HG02763 (cell line): ENCODE measurements around the gene PTPN22.
"Not testable (repeated sequence)": the region's sequence is repeated elsewhere in the genome, so short reads cannot be mapped to it uniquely, and the experiment has no call there.

Experiments
- ATAC-seq: cut with Tn5 transposase; IDR thresholded peaks from one replicate; pipeline ENCODE4 v1.9.1; 2021; ENCODE audit warnings: mild to moderate bottlenecking, moderate library complexity; ENCODE audit not compliant: unreplicated experiment

The PTPN22 gene

DNA sequence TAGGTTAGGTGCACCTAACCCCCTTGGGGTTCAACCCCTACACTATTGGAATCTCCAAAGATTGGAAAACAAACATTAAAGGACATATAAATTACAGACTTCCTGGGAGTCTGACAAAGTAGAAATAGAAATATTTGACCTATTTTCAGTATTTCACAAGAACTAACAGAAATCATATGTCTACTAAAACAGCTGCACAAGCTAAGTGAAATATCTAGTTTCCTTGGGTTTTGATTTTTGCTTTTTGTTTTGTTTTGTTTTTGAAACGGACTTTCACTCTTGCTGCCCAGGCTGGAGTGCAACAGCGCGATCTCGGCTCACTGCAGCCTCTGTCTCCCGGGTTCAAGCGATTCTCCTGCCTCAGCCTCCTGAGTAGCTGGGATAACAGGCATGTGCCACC lies 18.8 kb downstream of the PTPN22 start:
- ATAC-seq: not testable (repeated sequence)

DNA sequence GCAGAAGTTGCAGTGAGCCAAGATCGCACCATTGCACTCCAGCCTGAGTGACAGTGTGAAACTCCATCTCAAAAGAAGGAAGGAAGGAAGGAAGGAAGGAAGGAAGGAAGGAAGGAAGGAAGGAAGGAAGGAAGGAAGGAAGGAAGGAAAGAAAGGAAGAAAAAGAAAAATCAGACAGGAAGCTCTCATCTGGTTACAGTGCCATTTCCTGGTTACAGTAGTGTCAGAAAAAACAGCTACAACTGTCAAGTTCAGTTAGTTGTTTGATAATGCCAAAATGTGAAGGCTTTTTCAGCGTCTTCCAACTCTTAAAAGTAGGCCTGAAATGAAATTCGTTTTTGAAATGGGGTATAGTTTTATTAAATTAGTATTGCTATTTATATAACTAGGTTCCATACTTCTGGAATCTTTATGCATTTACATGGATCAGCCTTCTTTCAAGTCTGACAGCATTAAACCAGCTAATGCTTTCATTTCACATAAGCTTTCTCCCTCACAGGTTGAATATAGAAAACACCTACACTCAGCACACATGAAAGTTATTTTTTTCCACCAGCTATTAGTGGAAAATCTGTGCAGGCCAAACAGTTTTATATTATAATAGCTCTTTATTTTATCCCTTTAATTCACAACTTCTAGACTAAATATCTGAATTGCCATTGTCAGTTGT lies 21.2 kb downstream of the PTPN22 start:
- ATAC-seq: no peak

DNA sequence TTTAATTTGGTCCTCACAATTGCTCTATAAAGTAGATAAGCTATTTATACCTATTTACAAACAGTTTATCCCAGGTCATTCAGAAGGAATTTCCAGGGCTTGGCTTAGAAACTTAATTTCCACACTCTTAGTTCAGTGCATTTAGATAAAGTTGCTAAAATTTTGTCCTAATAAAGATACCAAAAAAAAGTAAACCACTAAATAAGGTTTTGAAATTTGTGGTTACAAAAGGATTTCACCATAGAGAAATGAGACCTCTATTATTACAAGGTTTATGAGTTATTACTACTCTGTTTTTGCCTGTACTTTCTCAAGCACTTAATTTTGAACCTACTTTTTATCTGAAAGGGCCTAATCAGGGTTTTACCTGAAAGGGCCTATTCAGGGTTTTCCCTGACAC lies 22.4 kb downstream of the PTPN22 start:
- no peak for ATAC-seq

DNA sequence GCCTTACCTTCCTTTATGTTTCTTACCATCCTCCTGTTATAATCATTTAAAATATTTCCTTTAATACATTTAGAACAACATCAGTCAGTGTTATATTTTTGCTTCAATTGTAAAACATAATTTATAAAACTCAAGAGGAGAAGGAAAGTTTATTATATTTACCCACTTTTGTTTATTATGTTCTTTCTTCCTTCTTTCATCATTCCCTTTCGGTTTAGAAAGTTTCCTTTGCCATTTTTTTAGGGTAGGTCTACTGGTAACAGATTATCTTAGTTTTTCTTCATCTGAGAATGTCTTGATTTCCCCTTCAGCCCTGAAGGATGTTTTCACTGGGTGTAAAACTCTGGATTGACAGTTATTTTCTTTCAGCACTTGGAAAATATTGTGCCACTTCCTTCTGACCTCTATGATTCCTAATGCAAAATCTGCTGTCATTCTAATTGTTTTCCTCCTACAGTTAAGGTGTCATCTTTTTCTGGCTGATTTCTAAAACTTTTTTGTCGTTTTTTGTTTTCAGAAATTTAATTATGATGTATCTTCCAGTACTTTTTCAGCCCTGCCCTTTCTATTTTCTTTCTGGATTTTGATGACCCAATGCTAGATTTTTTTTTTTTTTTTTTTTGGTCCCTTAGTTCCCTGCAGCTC lies 25.0 kb downstream of the PTPN22 start:
- ATAC-seq: no peak

DNA sequence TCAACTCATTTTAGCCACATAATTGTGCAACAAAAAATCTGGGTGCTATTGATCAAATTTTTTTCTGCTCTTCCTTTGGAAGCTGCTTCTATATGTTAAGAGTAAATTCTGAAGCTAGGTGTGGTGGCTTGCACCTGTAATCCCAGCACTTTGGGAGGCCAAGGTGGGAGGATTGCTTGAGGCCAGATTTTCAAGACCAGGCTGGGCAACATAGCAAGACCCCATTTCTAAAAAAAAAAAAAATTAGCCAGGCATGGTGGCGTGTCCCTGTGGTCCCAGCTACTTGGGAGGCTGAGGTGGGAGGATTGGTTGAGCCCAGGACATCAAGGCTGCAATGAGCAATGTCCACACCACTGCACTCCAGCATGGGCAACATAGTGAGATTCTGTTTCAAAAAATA lies 35.0 kb downstream of the PTPN22 start:
- no peak for ATAC-seq

DNA sequence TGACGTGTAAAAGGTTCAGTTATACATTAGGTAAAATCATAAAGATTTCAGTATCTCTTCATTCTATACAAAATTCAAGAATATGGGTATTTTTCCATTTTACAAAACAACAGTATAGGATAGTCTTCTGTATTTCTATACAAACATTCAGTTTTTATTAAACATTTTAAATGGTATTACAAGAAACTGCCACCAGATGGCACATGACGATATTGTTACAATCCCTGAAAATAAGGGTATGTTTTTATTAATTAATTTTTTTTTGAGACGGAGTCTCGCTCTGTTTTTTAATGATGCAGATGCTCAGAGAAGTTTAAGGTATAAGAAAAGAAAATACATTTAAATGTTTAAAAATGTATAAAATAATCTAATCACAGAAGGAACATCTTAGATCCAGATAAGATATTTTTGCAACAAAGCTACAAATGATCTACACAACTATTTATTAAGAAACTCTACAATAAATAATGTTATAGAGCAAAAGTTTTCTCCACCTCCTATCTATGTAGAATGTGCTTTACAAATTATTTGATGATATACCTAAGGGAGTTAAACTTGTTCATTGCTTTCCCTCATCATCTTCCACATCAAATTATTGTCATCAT lies 35.7 kb downstream of the PTPN22 start:
- ATAC-seq: no peak

DNA sequence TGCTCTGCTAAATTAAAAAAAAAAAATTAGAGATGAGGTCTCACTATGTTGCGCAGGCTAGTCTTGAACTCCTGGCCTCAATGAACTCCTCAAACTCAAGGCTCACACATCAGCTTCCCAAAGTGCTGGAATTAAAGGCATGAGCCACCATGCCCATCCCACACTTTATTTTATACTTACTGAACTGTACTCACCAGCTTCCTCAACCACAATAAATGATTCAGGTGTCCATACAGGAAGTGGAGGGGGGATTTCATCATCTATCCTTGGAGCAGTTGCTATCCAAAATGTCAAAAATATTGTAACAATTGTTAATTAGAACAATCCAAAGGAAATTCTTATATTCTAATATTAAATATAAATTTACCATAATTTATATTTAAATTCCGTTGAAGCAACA lies 36.8 kb downstream of the PTPN22 start:
- ATAC-seq: no peak

DNA sequence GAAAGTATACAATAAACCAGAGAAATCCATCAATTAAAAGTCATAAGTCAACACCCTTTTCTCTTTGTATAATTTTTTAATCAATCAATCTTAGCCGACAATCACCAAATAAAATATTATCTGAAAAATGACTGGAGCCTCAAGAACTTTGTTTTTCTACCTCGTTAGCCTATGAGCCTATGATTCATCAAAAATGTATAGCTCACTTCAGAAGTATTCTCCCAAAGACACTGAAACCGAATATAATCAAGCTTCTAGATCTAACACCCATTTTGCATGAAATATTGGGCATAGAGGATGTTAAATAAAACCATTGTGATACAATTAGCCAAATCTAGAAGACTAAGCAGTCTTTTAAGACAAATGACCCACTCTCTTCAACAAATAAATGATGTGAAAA lies 41.5 kb downstream of the PTPN22 start:
- no peak for ATAC-seq

DNA sequence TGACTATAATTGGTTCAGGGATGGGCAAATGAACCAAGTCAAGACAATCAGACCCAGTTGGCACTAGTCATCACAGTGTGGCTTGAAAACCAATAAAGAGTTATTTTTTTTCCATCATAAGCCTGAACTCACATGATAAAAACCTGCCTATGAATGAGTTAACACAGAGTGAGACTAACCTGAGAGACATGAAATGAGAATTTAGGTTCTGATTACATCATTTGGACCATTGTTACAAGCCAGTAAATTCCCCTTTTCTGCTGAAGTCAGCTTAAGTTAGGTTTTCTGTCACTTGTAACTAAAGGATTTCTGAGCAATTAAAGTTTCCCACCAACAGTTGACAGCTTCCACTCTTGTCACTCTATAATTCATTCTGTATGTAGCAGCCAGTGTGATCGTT lies 49.6 kb downstream of the PTPN22 start:
- ATAC-seq: no peak

DNA sequence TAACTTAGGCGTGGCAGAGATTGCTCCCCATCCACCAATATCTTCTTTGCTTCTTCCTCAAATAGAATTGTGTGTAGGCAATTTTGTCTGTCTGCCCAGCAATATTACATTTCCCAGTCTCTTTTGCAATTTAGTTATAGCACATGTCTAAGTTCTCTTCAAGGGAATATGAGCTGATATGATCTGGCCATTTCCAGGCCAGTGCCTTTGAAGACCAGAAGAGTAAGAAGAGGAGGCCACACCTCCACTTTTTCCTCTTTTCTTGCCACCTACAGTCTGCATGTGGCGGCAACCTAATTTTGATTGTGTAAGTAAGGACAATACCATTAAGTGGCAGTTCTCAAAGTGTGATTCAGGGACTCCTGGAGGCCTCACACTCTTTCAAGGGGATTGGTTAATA lies 52.9 kb downstream of the PTPN22 start:
- ATAC-seq: no peak

DNA sequence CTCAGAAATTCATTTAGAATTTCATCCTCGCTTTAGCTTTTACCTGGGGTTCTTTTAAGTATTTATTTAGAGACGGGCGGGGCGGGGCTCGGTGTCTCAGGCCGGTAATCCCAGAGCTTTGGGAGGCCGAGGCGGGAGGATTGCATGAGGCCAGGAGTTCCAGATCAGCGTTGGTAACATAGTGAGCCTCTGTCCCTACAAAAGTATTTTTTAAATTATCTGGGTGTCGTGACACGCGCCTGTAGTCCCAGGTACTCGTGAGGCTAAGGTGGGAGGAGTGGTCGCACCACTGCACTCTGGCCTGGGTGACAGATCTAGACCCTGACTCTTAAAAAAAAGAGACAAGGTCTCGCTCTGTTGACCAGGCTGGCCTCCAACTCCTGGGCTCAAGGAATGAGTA lies 58.3 kb downstream of the PTPN22 start:
- ATAC-seq: no peak

DNA sequence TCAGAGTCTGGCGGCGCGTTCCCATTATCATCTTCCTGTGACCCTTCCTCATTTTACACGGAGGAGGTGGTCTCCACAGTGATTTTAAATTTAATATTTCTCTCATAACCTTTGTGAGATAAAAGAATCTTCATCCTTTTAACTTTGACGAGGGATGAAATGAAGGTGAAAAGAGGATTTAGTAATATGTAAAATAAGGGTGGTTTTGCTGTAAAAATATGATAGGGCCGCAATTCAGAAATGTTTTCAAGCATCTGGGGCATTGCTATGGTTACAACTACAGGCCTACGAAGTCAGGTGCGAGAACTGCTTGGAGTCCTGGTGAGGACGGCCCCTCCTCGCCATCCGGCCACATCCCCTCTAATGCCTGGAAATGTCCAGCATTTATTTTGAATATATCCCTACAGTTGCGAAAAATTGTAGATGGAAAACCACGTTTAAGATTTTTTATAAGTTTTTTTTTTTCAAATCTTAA lies 58.8 kb downstream of the PTPN22 start:
- ATAC-seq: no peak

DNA sequence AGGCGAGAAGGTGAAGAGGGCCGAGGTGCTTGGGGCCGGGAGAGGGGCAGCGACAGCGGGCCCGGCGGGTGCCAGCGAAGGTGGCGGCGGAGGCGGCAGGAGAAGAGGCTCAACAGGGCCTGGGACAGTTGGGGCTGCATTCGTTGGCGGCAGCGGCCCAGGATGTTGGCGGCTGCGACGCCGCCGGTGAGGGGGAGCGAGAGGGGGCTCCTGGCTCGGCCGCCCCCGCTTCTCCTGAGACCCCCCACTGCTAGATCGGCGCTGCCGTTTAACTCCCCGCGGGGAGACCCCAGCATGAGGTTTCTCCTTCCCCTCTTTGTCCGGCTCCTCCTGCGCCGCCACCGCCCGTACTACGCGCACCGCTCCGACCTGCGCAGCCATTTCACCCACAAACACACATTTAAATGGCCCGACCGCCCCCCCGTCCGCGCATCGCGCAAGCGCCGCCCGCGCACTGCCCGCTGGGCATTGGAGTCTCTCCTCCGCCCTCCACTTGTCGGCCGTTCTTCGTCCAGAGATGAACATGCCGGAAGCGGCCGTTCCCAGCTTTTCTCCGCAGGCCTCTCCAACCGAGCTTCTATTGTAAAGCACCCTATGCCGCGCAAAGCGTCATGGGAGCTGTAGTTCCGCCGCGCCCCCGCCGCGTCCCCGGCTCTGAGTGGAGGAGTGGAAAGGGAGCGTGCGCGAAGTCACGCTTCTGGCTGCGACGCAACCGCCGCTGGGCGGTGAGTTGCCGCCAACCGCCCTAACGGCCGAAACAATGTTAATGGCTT lies 59.4 kb downstream of the PTPN22 start, which contains the start of gene RSBN1:
Gene RSBN1 (minus strand): TSS at position 589 of the 773 bp plus-strand sequence. CDS start 64 bp downstream, at position 525.
- ATAC-seq: peak; percentile 96

DNA sequence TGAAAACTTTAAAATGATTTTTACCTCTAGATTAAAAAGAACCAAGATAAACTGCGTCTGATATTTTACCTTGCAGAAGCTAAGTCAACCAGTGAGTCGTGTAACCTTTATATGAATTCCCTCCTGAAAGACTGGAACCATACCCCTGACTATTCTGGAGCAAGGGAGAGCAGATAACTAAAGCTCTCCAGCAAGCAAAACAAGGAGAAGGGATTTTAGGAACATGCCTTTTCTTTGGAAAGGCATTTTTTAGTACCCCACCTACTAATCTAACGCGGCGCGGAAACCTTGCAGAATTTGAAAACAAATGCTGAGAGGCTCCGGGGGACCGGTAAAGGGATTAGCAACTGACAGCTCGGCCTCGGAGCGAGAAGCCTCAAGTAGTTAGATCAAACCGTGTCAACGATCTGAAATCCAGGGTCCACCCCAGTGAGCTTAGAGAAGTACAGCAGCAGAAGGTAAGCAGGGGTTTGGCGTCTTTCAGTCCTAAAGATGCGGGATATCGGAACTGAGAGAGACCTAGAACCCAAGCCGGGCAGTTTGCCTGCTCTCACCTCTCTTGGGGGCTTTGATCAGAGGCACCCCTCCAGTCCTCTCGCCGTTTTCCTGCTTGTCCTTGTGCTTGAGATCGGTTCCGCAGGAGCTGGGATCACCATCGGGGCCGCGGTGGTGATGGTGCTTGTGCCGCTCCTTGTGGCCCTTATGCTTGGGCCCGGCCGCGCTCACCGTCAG lies 60.2 kb downstream of the PTPN22 start:
- no peak for ATAC-seq

DNA sequence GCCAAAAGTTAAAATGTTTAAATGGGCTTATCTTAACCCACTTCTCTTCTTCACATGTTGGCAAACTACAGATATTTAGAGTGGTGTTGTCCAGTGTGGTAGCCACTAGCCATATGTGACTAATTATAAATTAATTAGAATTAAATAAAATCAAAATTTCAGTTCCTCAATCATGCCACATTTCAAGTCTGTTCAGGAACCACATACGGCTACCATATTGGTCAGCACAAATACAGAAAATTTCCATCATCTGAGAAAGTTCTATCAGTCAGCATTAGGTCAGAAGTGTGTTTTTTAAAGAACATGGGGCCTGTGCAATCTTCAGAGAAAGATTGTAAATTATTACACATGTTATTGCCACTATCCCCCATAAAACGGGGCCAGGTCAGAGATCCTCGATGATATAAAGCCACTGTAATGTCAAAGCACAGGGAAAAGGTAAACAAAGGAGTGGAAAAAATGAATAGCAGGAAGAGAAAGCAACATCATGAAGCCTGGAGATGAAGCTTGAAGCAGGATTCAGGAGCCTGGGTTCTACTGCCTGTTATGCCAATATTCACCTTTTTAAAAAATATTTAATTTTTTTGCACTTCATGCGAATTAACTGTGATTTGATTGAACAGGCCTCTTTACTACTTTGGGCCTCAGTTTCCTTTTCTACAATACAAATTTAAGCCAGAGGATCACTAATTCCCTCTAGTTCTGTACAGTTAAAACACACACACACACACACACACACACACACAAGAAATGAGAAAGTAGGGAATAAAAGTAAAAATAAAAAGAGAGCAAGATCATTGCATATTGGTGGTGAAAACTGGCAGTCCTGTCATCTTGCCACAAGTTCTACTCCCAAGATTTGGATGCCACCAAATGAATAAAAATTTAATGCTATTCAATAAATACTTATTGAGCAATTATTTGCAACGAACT lies 61.6 kb downstream of the PTPN22 start:
- ATAC-seq: no peak

DNA sequence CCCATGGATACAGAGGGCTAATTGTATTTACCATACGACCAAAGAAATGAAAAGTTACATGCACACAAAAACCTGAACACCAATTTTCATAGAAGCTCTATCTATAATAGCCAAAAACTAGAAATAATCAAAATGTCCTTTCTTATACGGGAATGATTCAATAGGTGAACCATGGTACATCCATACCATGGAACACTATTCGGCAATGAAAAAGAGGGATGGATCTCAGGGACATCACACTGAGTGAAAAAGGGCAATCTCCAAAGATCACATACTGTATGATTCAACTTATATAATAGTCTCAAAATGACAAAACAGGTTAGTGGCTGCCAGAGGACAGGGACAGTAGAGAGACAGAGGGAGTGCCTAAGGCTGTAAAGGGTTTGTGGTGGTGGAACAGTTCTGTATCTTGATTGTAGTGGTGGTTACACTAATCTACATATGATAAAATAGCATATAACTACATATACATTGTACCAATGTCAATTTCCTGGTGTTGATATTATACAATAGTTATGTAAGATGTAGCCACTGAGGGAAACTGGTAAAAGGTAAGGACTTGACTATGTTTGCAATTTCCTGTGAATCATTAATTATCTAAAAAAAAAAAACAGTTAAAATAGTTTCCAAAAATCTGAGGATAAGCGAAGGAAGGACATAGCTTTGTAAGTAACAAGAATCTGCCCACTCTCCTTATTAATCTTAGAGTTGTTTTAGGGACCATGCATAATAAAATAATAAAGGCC lies 62.9 kb downstream of the PTPN22 start:
- ATAC-seq: no peak

DNA sequence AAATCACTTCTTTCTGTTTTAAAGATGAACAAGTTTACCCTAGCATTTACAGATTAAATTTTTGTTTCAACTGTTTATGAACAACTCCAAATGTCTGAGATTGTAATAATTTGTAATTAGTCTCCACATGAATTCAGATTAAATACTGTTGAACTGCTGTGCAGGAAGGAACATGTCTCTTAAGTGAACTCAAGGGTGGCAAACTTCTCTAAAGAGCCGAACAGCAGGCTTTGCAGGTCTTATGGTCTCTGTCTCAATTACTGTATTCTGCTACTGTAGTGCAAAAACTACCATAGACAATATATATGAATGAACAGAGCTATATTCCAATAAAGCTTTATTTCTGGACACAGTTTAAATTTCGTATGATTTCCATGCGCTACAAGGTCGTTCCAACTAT lies 65.9 kb downstream of the PTPN22 start:
- no peak for ATAC-seq

DNA sequence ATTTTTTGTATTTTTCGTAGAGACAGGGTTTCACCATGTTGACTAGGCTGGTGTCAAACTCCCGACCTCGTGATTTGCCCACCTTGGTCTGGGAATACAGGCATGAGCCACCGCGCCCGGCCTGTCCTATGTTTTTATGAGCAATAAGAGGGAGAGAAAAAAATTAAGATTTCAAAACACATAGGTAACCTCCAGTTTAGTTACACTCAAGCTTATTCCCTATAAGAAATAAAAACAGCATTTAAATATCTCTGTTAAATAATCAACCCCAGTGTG lies 66.3 kb downstream of the PTPN22 start:
- no peak for ATAC-seq
